K562 (cell line): ENCODE results near the gene JUP. TPM values are rescaled to one million over a fixed set of nuclear protein-coding genes. Genes with fewer than 3 reads are reported as not detected.

Experiments
- BHLHE40 ChIP-seq: IDR thresholded peaks from 2 replicates; pipeline ENCODE4 v1.6.1; 2011; ENCODE audit warnings: low read length, improper control_type of control experiment
- ELF2 ChIP-seq: fragments of 250-450 bp; sonication (Bioruptor Pico); IDR thresholded peaks from 2 replicates; pipeline ENCODE4 v1.5.0; 2021; ENCODE audit warnings: mild to moderate bottlenecking
- FOSL1 ChIP-seq: fragments of 200-800 bp; sonication (Bioruptor generic); conservative IDR thresholded peaks from 2 replicates; pipeline ENCODE4 v1.6.1; 2016; ENCODE audit warnings: missing genetic modification characterization, missing compliant biosample characterization
- FOXJ2 ChIP-seq: fragments of 200-800 bp; sonication (Bioruptor generic); IDR thresholded peaks from 2 replicates; pipeline ENCODE4 v1.6.1; 2016; ENCODE audit warnings: missing genetic modification characterization, missing compliant biosample characterization
- FUS ChIP-seq: fragments of 200-400 bp; formaldehyde crosslinking; optimal IDR thresholded peaks from 2 replicates; pipeline ENCODE3; 2017; ENCODE audit warnings: low read depth, low read length
- HDAC1 ChIP-seq, 2 experiments: fragments of 450-650 bp; IDR thresholded peaks; 2 replicates each; pipeline ENCODE4 v1.6.1; 2016 to 2017; ENCODE audit warnings: inconsistent platforms in 1 of 2, mild to moderate bottlenecking in 1 of 2, moderate library complexity in 1 of 2
- IRF2 ChIP-seq: sonication (generic); formaldehyde crosslinking; IDR thresholded peaks from 2 replicates; pipeline ENCODE4 v1.8.1; 2022; ENCODE audit warnings: mild to moderate bottlenecking, missing genetic modification reagents
- KHSRP ChIP-seq: fragments of 450-650 bp; IDR thresholded peaks from 2 replicates; pipeline ENCODE4 v1.6.1; 2017
- MTA1 ChIP-seq: fragments of 450-650 bp; IDR thresholded peaks from 2 replicates; pipeline ENCODE4 v1.6.1; 2017; ENCODE audit warnings: borderline replicate concordance
- NR2C2 ChIP-seq, 2 experiments: fragments of 200-800 bp in 1 of 2; sonication (Bioruptor generic) in 1 of 2; sonication (generic) in 1 of 2; formaldehyde crosslinking in 1 of 2; IDR thresholded peaks; 2 replicates each; pipeline versions ENCODE4 v1.6.1 to v1.8.0; 2016 to 2022; ENCODE audit warnings: mild to moderate bottlenecking in 1 of 2, missing compliant biosample characterization in 1 of 2, missing genetic modification characterization in 1 of 2, missing genetic modification reagents in 1 of 2
- RBFOX2 ChIP-seq: fragments of 200-400 bp; formaldehyde crosslinking; IDR thresholded peaks from 2 replicates; pipeline ENCODE4 v1.6.1; 2017; ENCODE audit warnings: low read depth, mild to moderate bottlenecking, low read length, moderate library complexity
- RHOXF2B ChIP-seq: fragments of 250-450 bp; sonication (Bioruptor Pico); conservative IDR thresholded peaks from 2 replicates; pipeline ENCODE4 v1.5.1; 2021
- SAP30 ChIP-seq: fragments of 200-600 bp; sonication (generic); IDR thresholded peaks from 2 replicates; pipeline ENCODE4 v1.6.1; 2012; ENCODE audit warnings: borderline replicate concordance, low read depth, mild to moderate bottlenecking, moderate library complexity, low read length, control low read depth, inconsistent platforms; ENCODE audit not compliant: insufficient read depth, poor library complexity, severe bottlenecking
- TCFL5 ChIP-seq: fragments of 250-450 bp; sonication (Bioruptor Pico); conservative IDR thresholded peaks from 2 replicates; pipeline ENCODE4 v1.6.1; 2021; ENCODE audit warnings: mild to moderate bottlenecking, moderate library complexity, matching md5 sums
- TEAD2 ChIP-seq: fragments of 450-650 bp; IDR thresholded peaks from 2 replicates; pipeline ENCODE4 v1.6.1; 2016; ENCODE audit warnings: missing genetic modification characterization, control low read depth, missing compliant biosample characterization
- ZC3H8 ChIP-seq: fragments of 450-650 bp; IDR thresholded peaks from 2 replicates; pipeline ENCODE4 v1.6.1; 2017
- ZNF263 ChIP-seq: sonication (generic); formaldehyde crosslinking; IDR thresholded peaks from 2 replicates; pipeline ENCODE4 v1.8.0; 2022; ENCODE audit warnings: mild to moderate bottlenecking, missing genetic modification reagents, borderline replicate concordance
- ZNF3 ChIP-seq: fragments of 250-450 bp; sonication (Bioruptor Pico); IDR thresholded peaks from 2 replicates; pipeline ENCODE4 v1.5.0; 2021; ENCODE audit warnings: mild to moderate bottlenecking, moderate library complexity
- ZNF583 ChIP-seq: fragments of 250-450 bp; sonication (Bioruptor Pico); IDR thresholded peaks from 2 replicates; pipeline ENCODE4 v1.4.0; 2020
- polyA plus RNA-seq, 8 experiments: library from polyadenylated mRNA; depleted of rRNA in 4 of 8; stranded (reverse) in 5 of 8; unstranded in 3 of 8; fragments of >200 nt; fragmentation: Nextera tagmentation in 2 of 8; fragmentation: Illumina TruSeq in 1 of 8; extraction: Ambion mirVana in 2 of 8; extraction: Trizol in 1 of 8; gene quantifications; 2 replicates each; pipeline versions ENCODE4 v1.2.1 to v1.2.3, GENCODE V29; 2011 to 2014; ENCODE audit warnings: inconsistent platforms in 1 of 8, missing spikeins in 1 of 8
- total RNA-seq, 7 experiments: library from RNA; depleted of rRNA in 6 of 7; stranded (reverse); fragments of >200 nt in 6 of 7; fragmentation: Illumina TruSeq in 2 of 7; extraction: Trizol in 2 of 7; gene quantifications; 2 replicates each; pipeline versions ENCODE4 v1.2.1 to v1.2.3, GENCODE V29; 2011 to 2021; ENCODE audit warnings: low replicate concordance in 1 of 7
- TF ChIP-seq, protein P1 (sequence below): fragments of 250-450 bp; sonication (Bioruptor Pico); IDR thresholded peaks from 2 replicates; pipeline ENCODE4 v1.8.0; 2021; ENCODE audit warnings: moderate library complexity, mild to moderate bottlenecking, inconsistent platforms
- TF ChIP-seq, protein P2 (sequence below): sonication (generic); IDR thresholded peaks from 2 replicates; pipeline ENCODE4 v1.6.1; 2016
- TF ChIP-seq, protein P3 (sequence below): sonication (generic); formaldehyde crosslinking; IDR thresholded peaks from 2 replicates; pipeline ENCODE4 v1.8.0; 2022; ENCODE audit warnings: mild to moderate bottlenecking, missing genetic modification reagents
- TF ChIP-seq, protein P4 (sequence below): fragments of 200-800 bp; sonication (Bioruptor generic); IDR thresholded peaks from 2 replicates; pipeline ENCODE4 v1.6.1; 2017; ENCODE audit warnings: missing genetic modification characterization, missing compliant biosample characterization

Gene JUP
- total and polyA plus RNA-seq, 9 of the 15 experiments (the other 6 are each of a cell fraction or from before 2014, with no cell fraction given): 6.4 to 177 (median 31.2) TPM

DNA sequence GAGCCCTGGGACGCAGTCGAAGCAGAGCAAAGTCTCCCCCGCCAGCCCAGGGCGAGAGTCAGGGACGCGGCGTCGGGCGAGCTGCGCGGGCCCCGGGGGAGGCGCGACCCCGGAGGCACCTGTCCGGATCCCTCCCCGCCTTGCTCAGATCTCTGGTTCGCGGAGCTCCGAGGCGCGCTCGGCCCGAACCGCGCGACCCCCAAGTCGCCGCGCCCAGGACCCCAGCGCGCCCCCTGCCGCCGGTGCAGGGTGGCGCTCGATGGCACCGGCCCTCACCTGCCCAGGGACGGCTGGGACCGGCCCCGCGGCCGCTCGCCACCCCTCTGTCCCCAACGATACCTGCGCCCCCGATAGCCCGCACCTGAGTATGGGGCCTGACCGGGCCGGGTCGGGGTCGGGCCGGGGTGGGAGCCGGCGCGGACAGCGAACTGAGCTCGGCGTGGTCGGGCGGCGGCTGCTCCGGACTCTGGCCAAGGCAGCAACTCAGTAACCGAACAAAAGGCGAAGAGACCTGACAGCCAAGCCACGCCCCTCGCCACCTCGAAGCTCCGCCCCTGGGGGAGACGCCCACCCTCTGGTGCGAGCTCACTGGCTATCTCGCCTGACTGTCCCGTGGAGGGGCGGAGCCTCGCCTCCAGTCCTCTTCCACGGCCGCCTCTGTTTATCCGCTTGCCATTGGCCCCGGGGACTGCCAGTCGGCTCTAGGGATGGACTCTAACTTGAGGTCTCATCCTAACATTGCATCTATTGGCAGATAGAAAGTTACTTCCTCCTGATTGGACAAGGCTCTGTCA is at the start of gene JUP (continued):
- TF ChIP-seq, protein P1, sequence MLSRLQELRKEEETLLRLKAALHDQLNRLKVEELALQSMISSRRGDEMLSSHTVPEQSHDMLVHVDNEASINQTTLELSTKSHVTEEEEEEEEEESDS (CRISPR knock-in tag): no peak
- no peak for TF ChIP-seq MTA1
- TF ChIP-seq, protein P2, sequence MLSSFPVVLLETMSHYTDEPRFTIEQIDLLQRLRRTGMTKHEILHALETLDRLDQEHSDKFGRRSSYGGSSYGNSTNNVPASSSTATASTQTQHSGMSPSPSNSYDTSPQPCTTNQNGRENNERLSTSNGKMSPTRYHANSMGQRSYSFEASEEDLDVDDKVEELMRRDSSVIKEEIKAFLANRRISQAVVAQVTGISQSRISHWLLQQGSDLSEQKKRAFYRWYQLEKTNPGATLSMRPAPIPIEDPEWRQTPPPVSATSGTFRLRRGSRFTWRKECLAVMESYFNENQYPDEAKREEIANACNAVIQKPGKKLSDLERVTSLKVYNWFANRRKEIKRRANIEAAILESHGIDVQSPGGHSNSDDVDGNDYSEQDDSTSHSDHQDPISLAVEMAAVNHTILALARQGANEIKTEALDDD: no peak
- TF ChIP-seq FUS: peak; percentile 49
- no peak for TF ChIP-seq FOXJ2
- TF ChIP-seq, protein P3, sequence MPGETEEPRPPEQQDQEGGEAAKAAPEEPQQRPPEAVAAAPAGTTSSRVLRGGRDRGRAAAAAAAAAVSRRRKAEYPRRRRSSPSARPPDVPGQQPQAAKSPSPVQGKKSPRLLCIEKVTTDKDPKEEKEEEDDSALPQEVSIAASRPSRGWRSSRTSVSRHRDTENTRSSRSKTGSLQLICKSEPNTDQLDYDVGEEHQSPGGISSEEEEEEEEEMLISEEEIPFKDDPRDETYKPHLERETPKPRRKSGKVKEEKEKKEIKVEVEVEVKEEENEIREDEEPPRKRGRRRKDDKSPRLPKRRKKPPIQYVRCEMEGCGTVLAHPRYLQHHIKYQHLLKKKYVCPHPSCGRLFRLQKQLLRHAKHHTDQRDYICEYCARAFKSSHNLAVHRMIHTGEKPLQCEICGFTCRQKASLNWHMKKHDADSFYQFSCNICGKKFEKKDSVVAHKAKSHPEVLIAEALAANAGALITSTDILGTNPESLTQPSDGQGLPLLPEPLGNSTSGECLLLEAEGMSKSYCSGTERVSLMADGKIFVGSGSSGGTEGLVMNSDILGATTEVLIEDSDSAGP (CRISPR knock-in tag): no peak
- TF ChIP-seq SAP30: no peak
- TF ChIP-seq ZNF583: no peak
- no peak for TF ChIP-seq ZNF3 (CRISPR knock-in tag)
- 0 out of 2 replicates have a peak, but pooled peaks have one; percentile 18 for TF ChIP-seq NR2C2 (CRISPR knock-in tag; IDR thresholded peaks at IDR 0.05)
- TF ChIP-seq NR2C2 (tag; IDR thresholded peaks at IDR 0.05): 0 out of 2 replicates have a peak, but pooled peaks have one; percentile 35
- peak; percentile 98 for TF ChIP-seq RBFOX2
- TF ChIP-seq TCFL5 (CRISPR knock-in tag): no peak
- TF ChIP-seq HDAC1 (IDR thresholded peaks at IDR 0.05): peak in 1 of 2 experiments; percentile 54; a peak in 2 of 4 replicates
- no peak for TF ChIP-seq FOSL1 (tag)
- TF ChIP-seq, protein P4, sequence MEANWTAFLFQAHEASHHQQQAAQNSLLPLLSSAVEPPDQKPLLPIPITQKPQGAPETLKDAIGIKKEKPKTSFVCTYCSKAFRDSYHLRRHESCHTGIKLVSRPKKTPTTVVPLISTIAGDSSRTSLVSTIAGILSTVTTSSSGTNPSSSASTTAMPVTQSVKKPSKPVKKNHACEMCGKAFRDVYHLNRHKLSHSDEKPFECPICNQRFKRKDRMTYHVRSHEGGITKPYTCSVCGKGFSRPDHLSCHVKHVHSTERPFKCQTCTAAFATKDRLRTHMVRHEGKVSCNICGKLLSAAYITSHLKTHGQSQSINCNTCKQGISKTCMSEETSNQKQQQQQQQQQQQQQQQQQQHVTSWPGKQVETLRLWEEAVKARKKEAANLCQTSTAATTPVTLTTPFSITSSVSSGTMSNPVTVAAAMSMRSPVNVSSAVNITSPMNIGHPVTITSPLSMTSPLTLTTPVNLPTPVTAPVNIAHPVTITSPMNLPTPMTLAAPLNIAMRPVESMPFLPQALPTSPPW (CRISPR knock-in tag): peak; percentile 13; the same call in 1 of the 2 replicates
- TF ChIP-seq KHSRP: no peak
- no peak for TF ChIP-seq TEAD2 (tag)
- peak; percentile 29; the same call in 1 of the 2 replicates for TF ChIP-seq ZNF263
- TF ChIP-seq ZC3H8: no peak
- TF ChIP-seq BHLHE40: peak; percentile 54; the same call in 1 of the 2 replicates
- no peak for TF ChIP-seq ELF2
- TF ChIP-seq RHOXF2B: no peak
- TF ChIP-seq IRF2 (CRISPR knock-in tag): no peak
